Measurements from ENCODE around the gene CCDC34.

The CCDC34 gene

GRCh38 chr11:27362749-27363575 is at the start of gene CCDC34:
Gene CCDC34 (minus strand): TSS chr11:27363215. CDS start chr11:27363194, 21 bp downstream.
- in situ Hi-C loops (cut with MboI; ENCODE audit: low sequenced_read_pairs): no loop called here

- in situ Hi-C loops (cut with MboI; ENCODE audit: low sequenced_read_pairs): no loop called here
Measured at GRCh38 chr11:27412192-27412691, 49.2 kb upstream of the CCDC34 start.

- in situ Hi-C loops (cut with MboI; ENCODE audit: low sequenced_read_pairs): no loop called here
Measured at GRCh38 chr11:27411328-27411727, 48.3 kb upstream of the CCDC34 start.

DNA sequence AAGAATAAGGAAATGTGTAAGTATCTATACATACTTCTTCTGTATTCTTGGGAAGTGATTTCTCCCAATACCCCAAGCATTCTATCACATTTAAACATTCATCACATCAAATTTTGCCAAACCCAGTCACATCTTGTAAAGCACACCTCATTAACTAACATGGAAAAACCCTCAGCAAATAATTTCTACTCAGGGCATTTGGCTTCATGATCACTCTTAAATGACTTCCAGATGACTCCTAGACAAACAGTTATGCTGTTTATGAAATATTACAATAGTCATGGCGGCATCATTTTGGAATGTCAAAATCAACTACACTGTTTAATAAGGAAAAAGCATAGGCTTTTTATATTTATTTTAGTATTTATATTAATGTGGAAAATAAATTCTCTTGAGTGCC is 47.3 kb upstream of the CCDC34 start:
- in situ Hi-C loops (cut with MboI; ENCODE audit: low sequenced_read_pairs): no loop called here

DNA sequence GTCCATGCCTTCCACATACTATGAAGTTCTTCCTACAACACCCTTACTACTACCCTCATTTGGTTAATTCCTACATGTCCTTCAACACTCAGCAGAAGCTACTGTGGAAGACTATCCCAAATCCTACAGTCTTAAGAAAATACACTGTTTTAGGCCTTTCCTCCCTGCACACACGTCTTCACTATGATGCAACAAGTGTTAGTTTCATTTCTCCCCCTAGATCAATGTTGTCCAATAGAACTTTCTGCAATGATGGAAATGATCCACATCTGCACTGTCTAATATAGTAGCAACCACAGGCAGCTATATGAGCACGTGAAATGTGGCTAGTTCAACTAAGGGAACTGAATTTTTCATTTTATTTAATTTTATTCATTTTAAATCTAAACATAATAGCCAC is 46.7 kb upstream of the CCDC34 start:
- in situ Hi-C loops (cut with MboI; ENCODE audit: low sequenced_read_pairs): no loop called here

- in situ Hi-C loops (cut with MboI; ENCODE audit: low sequenced_read_pairs): no loop called here
Measured at GRCh38 chr11:27409049-27409448, 46.0 kb upstream of the CCDC34 start.

DNA sequence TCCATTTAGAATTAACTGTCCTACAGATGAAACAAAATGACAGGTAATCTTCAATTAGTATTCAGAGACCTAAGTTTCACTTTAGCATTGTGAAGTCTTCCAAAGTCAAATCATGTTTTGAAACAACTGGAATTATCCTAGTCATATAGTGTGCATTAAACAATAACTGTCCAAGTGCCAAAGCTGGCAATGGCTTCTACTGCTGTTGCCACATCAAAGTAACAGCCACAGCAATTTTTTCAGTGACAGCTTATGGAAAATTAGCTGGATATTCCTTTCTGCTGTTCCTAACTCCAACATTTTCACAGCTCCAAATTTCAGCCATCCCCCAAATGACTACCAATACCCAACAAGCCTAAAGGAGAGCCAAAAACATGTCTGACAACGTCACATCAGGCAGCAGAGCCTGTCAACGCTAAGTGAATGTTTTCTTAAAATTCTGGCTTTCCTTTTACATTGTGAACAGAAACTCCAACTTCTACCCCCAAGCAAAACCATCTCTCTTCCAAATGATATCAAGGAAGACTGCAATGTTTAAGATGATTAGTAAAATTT is 45.3 kb upstream of the CCDC34 start:
- in situ Hi-C loops (cut with MboI; ENCODE audit: low sequenced_read_pairs): no loop called here

- in situ Hi-C loops (cut with MboI; ENCODE audit: low sequenced_read_pairs): no loop called here
Measured at GRCh38 chr11:27406498-27407354, 43.7 kb upstream of the CCDC34 start.

GRCh38 chr11:27405134-27405533 is 42.1 kb upstream of the CCDC34 start:
- in situ Hi-C loops (cut with MboI; ENCODE audit: low sequenced_read_pairs): no loop called here

DNA sequence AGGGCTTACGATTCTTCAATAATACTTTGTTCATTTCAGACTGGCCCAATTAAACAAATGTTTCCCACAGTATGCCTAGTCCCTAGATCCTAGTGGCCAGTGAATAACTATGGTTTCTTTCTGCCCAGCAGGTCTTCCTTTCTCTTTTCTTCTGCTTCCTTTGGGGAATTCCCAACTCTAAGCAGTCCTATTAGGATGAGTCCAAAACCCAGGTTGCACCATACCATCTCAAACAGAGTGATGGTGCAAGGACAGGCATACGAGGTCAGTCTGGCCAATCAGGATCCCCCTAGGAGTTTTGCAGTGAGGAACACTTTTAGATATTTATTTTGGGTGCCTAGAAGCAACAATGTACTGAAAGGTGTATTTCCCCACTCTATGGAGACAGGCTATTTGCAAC is 41.4 kb upstream of the CCDC34 start:
- in situ Hi-C loops (cut with MboI; ENCODE audit: low sequenced_read_pairs): no loop called here

- in situ Hi-C loops (cut with MboI; ENCODE audit: low sequenced_read_pairs): no loop called here
Measured at GRCh38 chr11:27403195-27403594, 40.2 kb upstream of the CCDC34 start.

DNA sequence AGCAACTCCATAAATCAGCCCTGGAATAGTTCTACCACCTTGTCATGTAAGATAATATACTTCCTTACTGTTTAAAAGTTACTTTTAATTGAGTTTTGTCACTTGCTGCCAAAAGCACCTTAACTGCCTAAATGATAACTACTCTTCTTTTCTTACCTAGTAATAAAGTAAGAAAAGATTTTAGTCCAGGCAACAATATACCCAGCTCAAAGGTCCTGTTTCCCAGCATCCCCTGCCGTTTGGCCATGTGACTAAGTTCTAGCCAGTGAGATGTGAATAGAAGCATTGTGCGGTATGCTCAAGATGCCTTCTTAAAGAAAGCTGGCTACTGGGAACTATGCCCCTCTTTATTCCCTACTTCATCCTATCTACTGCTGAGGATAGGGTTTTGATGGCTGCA is 39.4 kb upstream of the CCDC34 start:
- in situ Hi-C loops (cut with MboI; ENCODE audit: low sequenced_read_pairs): no loop called here

DNA sequence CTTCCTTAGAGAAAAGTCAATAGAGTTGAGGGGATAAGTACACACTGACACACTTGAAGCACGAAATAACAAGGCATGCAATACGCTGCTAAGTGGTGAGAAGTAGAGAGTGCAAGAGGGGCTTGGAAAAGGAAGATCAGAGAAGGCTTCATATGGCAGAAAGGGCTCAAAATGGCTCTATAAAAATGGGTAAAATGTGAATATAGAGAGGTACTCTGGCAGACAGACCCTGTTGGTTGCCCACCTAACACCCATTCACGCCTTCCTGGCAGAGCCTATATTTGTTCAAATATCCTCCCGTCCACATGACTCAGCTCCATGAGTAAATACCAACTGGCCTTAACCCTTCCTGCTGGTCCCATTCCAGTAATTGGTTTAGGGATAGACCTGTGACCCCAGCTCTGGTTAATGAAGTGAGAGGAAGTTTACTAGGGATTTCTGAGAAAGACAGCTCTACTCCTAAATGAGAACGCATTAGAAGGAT is 38.9 kb upstream of the CCDC34 start:
- in situ Hi-C loops (cut with MboI; ENCODE audit: low sequenced_read_pairs): no loop called here

GRCh38 chr11:27401280-27401832 is 38.3 kb upstream of the CCDC34 start:
- in situ Hi-C loops (cut with MboI; ENCODE audit: low sequenced_read_pairs): no loop called here

- in situ Hi-C loops (cut with MboI; ENCODE audit: low sequenced_read_pairs): no loop called here
Measured at GRCh38 chr11:27398400-27398770, 35.4 kb upstream of the CCDC34 start.

DNA sequence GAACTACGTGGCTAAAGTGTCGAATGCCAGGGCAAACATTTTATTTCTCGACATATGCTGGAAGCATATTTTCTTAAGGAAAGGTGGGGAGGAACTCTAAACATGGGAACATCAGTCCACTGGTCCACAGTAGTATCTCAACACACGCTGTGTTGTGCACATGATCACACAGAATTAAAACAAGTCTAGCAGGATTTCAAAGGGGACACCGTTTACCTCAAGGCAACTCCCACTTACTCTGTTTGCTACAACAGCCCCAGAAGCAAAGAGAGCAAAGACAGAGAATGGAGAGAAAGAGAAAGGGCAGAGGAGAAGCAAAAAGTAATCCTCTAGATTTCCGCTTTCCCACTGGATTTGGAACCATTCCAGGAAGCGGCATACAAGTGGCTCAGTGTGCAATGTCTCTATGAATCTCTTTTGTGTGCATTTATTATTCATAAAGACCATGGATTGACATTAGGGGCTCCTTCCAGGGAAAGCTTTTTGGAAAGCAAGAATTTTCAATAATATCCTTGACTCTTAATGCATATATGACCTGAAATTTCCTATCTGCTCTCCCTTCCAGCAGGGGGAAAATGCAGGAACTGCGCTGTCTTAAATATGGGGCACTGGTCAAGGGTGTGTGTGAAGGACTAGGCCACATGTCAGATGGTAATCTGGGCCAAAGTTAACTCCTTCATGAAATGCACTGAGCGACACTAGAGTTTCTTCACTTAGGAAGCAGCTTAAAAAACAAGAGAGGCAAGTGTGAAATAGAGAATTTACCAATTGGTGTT is 34.8 kb upstream of the CCDC34 start:
- in situ Hi-C loops (cut with MboI; ENCODE audit: low sequenced_read_pairs): no loop called here

- in situ Hi-C loops (cut with MboI; ENCODE audit: low sequenced_read_pairs): no loop called here
Measured at GRCh38 chr11:27396259-27396839, 33.3 kb upstream of the CCDC34 start.

DNA sequence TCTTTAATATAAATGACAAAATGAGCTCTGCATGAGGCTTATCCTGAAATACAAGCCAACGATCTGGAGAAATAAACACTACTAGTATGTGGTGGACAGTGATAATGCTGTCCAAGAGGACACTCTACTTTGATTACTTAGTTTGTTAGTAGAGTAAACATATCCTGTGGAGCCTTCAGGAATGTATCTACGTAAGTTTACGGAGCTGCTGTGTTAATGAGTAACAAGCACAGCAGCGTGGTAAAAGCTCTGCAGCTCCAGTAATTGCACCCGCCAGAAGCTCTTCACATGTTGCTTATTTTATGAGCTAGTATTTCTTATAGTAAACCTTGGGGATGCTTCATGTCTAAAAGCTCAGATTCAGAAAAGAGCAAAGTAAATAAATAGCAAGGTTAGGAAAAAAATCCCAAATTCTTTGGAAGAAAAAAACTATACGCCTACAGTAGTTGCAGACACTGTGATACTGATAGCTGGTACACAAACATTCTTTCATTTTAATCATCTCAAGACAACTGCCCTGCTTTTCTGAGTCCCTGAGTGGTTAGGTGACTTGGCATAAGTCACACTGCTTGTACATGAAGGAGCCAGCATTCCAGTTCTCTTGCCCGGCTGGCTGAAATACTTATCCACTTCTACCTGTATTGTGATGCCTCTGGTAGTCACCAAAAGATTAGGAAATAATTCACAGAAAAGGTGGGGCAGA is 32.7 kb upstream of the CCDC34 start:
- in situ Hi-C loops (cut with MboI; ENCODE audit: low sequenced_read_pairs): no loop called here

DNA sequence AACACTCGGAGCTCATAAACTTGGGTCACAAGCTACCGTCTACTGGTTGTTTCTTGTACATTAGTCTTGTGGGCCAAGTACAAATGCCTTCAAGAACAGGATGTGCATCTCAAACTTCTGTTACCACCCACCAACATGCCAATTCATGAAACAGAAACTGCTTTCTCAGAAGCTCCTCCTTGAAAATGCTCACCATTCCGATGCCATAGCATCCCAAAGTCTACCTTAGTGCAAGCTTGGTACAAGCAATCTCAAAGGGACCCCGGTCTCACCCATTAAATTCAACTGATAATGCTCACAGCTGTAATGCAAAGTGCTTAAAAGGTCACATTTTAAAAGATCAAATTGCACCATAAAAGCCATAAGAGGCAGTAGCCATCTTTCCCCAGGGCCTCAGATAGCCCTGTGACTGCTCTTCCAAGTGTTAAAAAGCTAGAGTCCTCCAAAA is 31.8 kb upstream of the CCDC34 start:
- in situ Hi-C loops (cut with MboI; ENCODE audit: low sequenced_read_pairs): no loop called here
